Rectal smooth muscle tissue (tissue), 1 donor: Measurements from ENCODE around the gene EDN2.

Source experiments
- H3K27ac ChIP-seq: one replicate; pipeline ENCODE4 v1.7.0; 2013; ENCODE audit warnings: low read depth, low read length, inconsistent platforms
- H3K27me3 ChIP-seq: one replicate; pipeline ENCODE4 v1.7.0; 2013; ENCODE audit warnings: low read length; ENCODE audit not compliant: control insufficient read depth, insufficient read depth
- H3K36me3 ChIP-seq: one replicate; pipeline ENCODE4 v1.7.0; 2013; ENCODE audit warnings: low read length; ENCODE audit not compliant: control insufficient read depth, insufficient read depth
- H3K4me1 ChIP-seq: one replicate; pipeline ENCODE4 v1.7.0; 2013; ENCODE audit warnings: low read length; ENCODE audit not compliant: control insufficient read depth, insufficient read depth
- H3K4me3 ChIP-seq: one replicate; pipeline ENCODE4 v1.7.0; 2013; ENCODE audit warnings: low read length
- H3K9ac ChIP-seq: one replicate; pipeline ENCODE4 v1.7.0; 2013; ENCODE audit warnings: low read length

The EDN2 gene

GRCh38 chr1:41483001-41483850 is 1.3 kb downstream of the EDN2 start:
- Histone ChIP-seq H3K27me3 (peaks cover 2% of the 10 kb centered on the region), H3K4me1 (peaks cover 50% of the 10 kb centered on the region), H3K36me3 (no peaks in the 10 kb centered on the region), H3K27ac (peak overlapping the region; percentile 70), H3K4me3 (no peak overlapping the region), H3K9ac (no peak overlapping the region)

DNA sequence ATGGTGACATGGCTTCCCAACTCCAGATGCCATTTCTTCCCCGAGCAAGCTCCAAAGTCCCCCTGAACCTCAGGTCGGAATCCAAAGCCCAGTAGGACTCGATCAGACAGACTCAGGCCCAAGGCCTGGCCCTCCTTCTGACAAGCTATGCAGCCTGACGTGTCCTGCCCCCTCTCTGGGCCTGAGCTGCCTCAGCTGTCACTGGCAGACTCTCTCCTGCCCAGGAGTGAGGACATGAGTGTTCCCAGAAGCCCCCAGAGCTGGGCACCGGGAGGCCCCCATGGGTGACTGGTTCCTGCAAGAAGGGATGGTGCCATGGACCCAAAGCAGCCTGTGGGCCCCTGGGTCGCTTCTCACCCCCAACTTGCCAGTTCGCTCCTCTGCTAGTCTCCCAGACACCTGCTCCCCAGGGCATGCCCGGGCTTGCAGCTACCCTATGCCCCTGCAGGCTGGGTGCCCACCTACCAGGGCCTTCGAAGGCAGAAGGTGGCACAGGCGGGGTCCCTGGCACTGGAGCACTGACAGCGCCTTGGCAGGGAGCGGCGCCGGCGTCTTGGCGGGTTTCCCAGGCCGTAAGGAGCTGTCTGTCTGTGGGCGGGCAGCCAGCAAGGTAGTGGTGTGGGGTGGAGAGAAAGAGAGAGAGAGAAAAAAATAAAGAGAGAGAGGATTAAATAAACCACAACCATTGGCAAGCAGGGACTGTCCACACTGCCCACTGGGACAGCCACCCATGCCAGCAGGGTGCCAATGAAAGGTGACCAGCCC is 2.3 kb downstream of the EDN2 start:
- no peak overlapping the region for H3K4me3 ChIP-seq
- H3K4me1 ChIP-seq: peaks cover 46% of the 10 kb centered on the region
- no peaks in the 10 kb centered on the region for H3K36me3 ChIP-seq
- peak overlapping the region; percentile 70 for H3K27ac ChIP-seq
- H3K9ac ChIP-seq: no peak overlapping the region
- peaks cover 2% of the 10 kb centered on the region for H3K27me3 ChIP-seq

- H3K4me3 ChIP-seq: no peak overlapping the region
- peaks cover 2% of the 10 kb centered on the region for H3K27me3 ChIP-seq
- H3K9ac ChIP-seq: no peak overlapping the region
- no peak overlapping the region for H3K27ac ChIP-seq
- peaks cover 39% of the 10 kb centered on the region for H3K4me1 ChIP-seq
- H3K36me3 ChIP-seq: no peaks in the 10 kb centered on the region
These were observed 3.2 kb downstream of the EDN2 start for GRCh38 chr1:41481109-41481775.

- Histone ChIP-seq H3K4me3 (no peak overlapping the region), H3K4me1 (peaks cover 37% of the 10 kb centered on the region), H3K36me3 (no peaks in the 10 kb centered on the region), H3K9ac (no peak overlapping the region), H3K27me3 (peaks cover 2% of the 10 kb centered on the region), H3K27ac (no peak overlapping the region)
These were observed 4.0 kb downstream of the EDN2 start for GRCh38 chr1:41480204-41481108.

GRCh38 chr1:41479808-41480160 is 4.7 kb downstream of the EDN2 start:
- H3K4me3 ChIP-seq: no peak overlapping the region
- H3K9ac ChIP-seq: no peak overlapping the region
- H3K4me1 ChIP-seq: peaks cover 37% of the 10 kb centered on the region
- no peak overlapping the region for H3K27ac ChIP-seq
- no peaks in the 10 kb centered on the region for H3K36me3 ChIP-seq
- peaks cover 2% of the 10 kb centered on the region for H3K27me3 ChIP-seq

DNA sequence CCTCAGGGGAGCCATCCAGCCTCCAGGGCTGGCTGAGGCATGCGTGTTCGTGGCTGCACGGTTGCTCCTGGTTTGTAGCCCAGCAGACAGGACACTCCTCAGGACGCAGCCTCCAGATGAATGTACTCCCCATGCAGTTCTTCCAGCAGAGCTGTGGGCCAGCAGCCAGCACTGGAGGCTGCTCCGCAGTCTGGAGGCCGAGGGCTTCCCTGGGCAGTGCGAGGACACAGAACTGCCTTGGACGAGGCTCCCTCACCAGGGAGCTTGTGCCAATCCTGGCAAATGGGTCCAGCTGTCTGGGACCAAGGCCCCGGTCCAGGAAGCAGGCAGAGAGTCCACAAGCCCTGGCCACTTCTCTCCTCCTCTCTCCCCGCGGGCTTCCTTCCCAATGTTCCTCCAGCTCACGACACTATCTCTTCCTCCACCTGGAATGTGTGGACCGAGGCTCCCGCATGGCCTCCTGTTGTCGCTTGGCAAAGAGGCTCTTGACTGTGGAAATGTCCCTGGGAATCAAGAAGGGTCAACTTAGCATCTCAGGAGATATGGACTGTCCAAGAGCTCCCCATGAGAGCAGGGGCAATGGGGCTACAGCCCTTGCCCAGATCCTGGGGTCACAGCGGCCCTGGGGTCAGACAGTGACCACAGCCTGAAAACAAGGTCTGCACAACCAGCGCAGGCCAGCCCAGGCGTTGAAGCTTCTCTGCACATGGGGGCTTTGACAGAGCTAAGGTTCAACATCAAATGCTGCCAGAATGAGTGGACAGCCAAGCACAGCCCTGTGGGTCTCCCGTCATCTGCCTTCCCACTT is 5.3 kb downstream of the EDN2 start:
- H3K4me1 ChIP-seq: peaks cover 36% of the 10 kb centered on the region

GRCh38 chr1:41478118-41478748 is 6.2 kb downstream of the EDN2 start:
- H3K4me3 ChIP-seq: no peak overlapping the region
- H3K4me1 ChIP-seq: peaks cover 37% of the 10 kb centered on the region
- H3K36me3 ChIP-seq: no peaks in the 10 kb centered on the region
- H3K27ac ChIP-seq: no peak overlapping the region
- no peak overlapping the region for H3K9ac ChIP-seq
- H3K27me3 ChIP-seq: no peaks in the 10 kb centered on the region

More for the DNA sequence above, 5.3 kb downstream of the EDN2 start:
- no peak overlapping the region for H3K4me3 ChIP-seq
- no peaks in the 10 kb centered on the region for H3K36me3 ChIP-seq
- H3K9ac ChIP-seq: no peak overlapping the region
- no peaks in the 10 kb centered on the region for H3K27me3 ChIP-seq
- H3K27ac ChIP-seq: peak overlapping the region; percentile 24

DNA sequence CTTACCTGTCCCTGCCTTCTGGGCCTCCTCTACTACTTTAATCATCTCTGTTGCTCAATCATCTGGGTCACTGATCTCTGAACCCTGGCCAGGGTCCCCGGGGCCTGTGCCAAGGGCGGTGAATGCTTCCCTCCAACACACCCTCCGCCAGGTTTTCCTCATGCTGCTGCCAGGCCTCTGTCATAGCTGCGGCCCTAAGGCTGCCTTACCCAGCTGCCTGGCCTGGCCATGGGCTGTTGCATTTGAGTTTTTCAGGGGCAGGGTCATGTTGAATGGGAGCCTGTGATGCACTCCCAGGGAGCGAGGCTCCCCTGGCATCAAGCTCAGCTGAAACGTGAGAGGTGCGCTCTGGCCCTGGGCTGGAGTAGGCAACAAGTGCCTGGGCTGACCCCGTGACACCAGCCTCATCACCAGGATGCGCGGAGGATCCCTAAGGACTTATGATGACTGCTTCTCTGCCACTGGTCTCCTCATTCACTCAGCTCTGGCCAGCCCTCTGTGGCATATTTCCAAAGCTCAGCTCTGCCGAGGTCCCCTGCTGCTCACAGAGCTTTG is 7.6 kb downstream of the EDN2 start:
- Histone ChIP-seq H3K36me3 (no peaks in the 10 kb centered on the region), H3K9ac (no peak overlapping the region), H3K4me1 (peaks cover 25% of the 10 kb centered on the region), H3K27me3 (no peaks in the 10 kb centered on the region), H3K27ac (no peak overlapping the region), H3K4me3 (no peak overlapping the region)

GRCh38 chr1:41475859-41476567 is 8.5 kb downstream of the EDN2 start:
- no peak overlapping the region for H3K4me3 ChIP-seq
- H3K27ac ChIP-seq: no peak overlapping the region
- H3K4me1 ChIP-seq: peaks cover 25% of the 10 kb centered on the region
- H3K9ac ChIP-seq: no peak overlapping the region
- no peaks in the 10 kb centered on the region for H3K27me3 ChIP-seq
- H3K36me3 ChIP-seq: no peaks in the 10 kb centered on the region

GRCh38 chr1:41475346-41475745 is 9.1 kb downstream of the EDN2 start:
- Histone ChIP-seq H3K27ac (peak overlapping the region; percentile 87), H3K27me3 (no peaks in the 10 kb centered on the region), H3K4me1 (peaks cover 25% of the 10 kb centered on the region), H3K9ac (no peak overlapping the region), H3K36me3 (no peaks in the 10 kb centered on the region), H3K4me3 (no peak overlapping the region)
